Measurements from ENCODE around the gene ALK. TPM values are rescaled to one million over a fixed set of nuclear protein-coding genes. Genes with fewer than 3 reads are reported as not detected.

ALK gene
- total RNA-seq, 1 donor from 2014 or later: 9.6 TPM

GRCh38 chr2:29420999-29421782, 500.2 kb downstream of the ALK start:
- no peak for DNase-seq
- H3K4me3 Mint-ChIP-seq (ENCODE audit: unreplicated experiment): no peak overlapping the region
- H3K9me3 Mint-ChIP-seq (ENCODE audit: unreplicated experiment): no peaks in the 10 kb centered on the region
- no peak for TF ChIP-seq CTCF (IDR thresholded peaks at IDR 0.05; ENCODE audit: partially characterized antibody, unreplicated experiment)
- H3K36me3 Mint-ChIP-seq (ENCODE audit: unreplicated experiment): peaks cover 4% of the 10 kb centered on the region
- H3K4me1 Mint-ChIP-seq (ENCODE audit: low read depth, unreplicated experiment): peaks cover 15% of the 10 kb centered on the region
- H3K27ac Mint-ChIP-seq (ENCODE audit: unreplicated experiment): peak overlapping the region; percentile 48
- no peaks in the 10 kb centered on the region for H3K27me3 Mint-ChIP-seq (ENCODE audit: unreplicated experiment)

- no peak overlapping the region for H3K27ac Mint-ChIP-seq (ENCODE audit: unreplicated experiment)
Measured at GRCh38 chr2:29420464-29420863, 500.9 kb downstream of the ALK start.

GRCh38 chr2:29417630-29418029, 503.8 kb downstream of the ALK start:
- DNase-seq: no peak
- Mint-ChIP-seq H3K4me3 (ENCODE audit: unreplicated experiment) (no peak overlapping the region), H3K4me1 (ENCODE audit: low read depth, unreplicated experiment) (peaks cover 22% of the 10 kb centered on the region), H3K27me3 (ENCODE audit: unreplicated experiment) (peaks cover 2% of the 10 kb centered on the region), H3K27ac (ENCODE audit: unreplicated experiment) (no peak overlapping the region), H3K9me3 (ENCODE audit: unreplicated experiment) (no peaks in the 10 kb centered on the region), H3K36me3 (ENCODE audit: unreplicated experiment) (peaks cover 4% of the 10 kb centered on the region)
- TF ChIP-seq CTCF (IDR thresholded peaks at IDR 0.05; ENCODE audit: partially characterized antibody, unreplicated experiment): no peak

More at GRCh38 chr2:29420464-29420863, 500.9 kb downstream of the ALK start:
- H3K36me3 Mint-ChIP-seq (ENCODE audit: unreplicated experiment): peaks cover 4% of the 10 kb centered on the region
- no peak for TF ChIP-seq CTCF (IDR thresholded peaks at IDR 0.05; ENCODE audit: partially characterized antibody, unreplicated experiment)
- no peak overlapping the region for H3K4me3 Mint-ChIP-seq (ENCODE audit: unreplicated experiment)
- H3K4me1 Mint-ChIP-seq (ENCODE audit: low read depth, unreplicated experiment): peaks cover 15% of the 10 kb centered on the region
- H3K27me3 Mint-ChIP-seq (ENCODE audit: unreplicated experiment): no peaks in the 10 kb centered on the region
- no peaks in the 10 kb centered on the region for H3K9me3 Mint-ChIP-seq (ENCODE audit: unreplicated experiment)
- DNase-seq: no peak

GRCh38 chr2:29412197-29412925, 509.0 kb downstream of the ALK start:
- peaks cover 2% of the 10 kb centered on the region for H3K27me3 Mint-ChIP-seq (ENCODE audit: unreplicated experiment)
- peaks cover 8% of the 10 kb centered on the region for H3K36me3 Mint-ChIP-seq (ENCODE audit: unreplicated experiment)
- no peaks in the 10 kb centered on the region for H3K9me3 Mint-ChIP-seq (ENCODE audit: unreplicated experiment)
- no peak for TF ChIP-seq CTCF (IDR thresholded peaks at IDR 0.05; ENCODE audit: partially characterized antibody, unreplicated experiment)
- H3K4me1 Mint-ChIP-seq (ENCODE audit: low read depth, unreplicated experiment): peaks cover 10% of the 10 kb centered on the region
- H3K27ac Mint-ChIP-seq (ENCODE audit: unreplicated experiment): no peak overlapping the region
- H3K4me3 Mint-ChIP-seq (ENCODE audit: unreplicated experiment): no peak overlapping the region
- no peak for DNase-seq

- peaks cover 16% of the 10 kb centered on the region for H3K9me3 Mint-ChIP-seq (ENCODE audit: unreplicated experiment)
- peak overlapping the region; percentile 97 for H3K27ac Mint-ChIP-seq (ENCODE audit: unreplicated experiment)
- DNase-seq: no peak
- no peak for TF ChIP-seq CTCF (IDR thresholded peaks at IDR 0.05; ENCODE audit: partially characterized antibody, unreplicated experiment)
- peaks cover 49% of the 10 kb centered on the region for H3K4me1 Mint-ChIP-seq (ENCODE audit: low read depth, unreplicated experiment)
- peak overlapping the region; percentile 80 for H3K4me3 Mint-ChIP-seq (ENCODE audit: unreplicated experiment)
- peaks cover 6% of the 10 kb centered on the region for H3K27me3 Mint-ChIP-seq (ENCODE audit: unreplicated experiment)
- no peaks in the 10 kb centered on the region for H3K36me3 Mint-ChIP-seq (ENCODE audit: unreplicated experiment)
Measured at GRCh38 chr2:29405707-29406106, 515.7 kb downstream of the ALK start.

Measured in glutamatergic neuron (in vitro differentiated cells).